NCI-H128 (cell line): ENCODE data around the gene TOGARAM2.

Source experiments
- DNase-seq: peaks from one replicate; lab custom pipeline; 2025; ENCODE audit not compliant: unreplicated experiment; lab: John Stamatoyannopoulos, UW

The TOGARAM2 gene

DNA sequence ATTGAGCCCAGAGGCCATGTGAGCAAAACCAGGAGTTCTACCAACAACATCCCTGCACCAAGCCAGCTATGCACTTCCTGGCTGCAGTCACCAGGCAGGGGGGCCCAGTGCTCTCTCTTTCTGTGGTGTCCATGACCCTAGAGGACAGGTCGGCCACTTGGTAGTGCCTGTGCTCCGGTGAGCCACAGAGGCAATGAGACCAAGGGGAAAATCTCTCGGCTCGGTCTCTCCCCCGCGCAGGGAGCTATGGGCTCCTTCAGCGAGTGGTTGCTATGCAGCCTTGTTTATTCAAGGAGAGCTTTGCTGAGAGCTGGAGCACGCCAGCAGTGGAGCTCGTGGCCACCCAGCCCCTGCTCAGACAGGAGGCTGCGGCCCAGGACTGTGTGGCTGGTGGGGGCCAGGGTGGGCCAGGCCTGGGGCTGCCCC is at the start of gene TOGARAM2:
Gene TOGARAM2 (plus strand): TSS at position 283 of the 426 bp plus-strand sequence. CDS start 13,537 bp downstream, outside the sequence.
- DNase-seq, result no peak

DNA sequence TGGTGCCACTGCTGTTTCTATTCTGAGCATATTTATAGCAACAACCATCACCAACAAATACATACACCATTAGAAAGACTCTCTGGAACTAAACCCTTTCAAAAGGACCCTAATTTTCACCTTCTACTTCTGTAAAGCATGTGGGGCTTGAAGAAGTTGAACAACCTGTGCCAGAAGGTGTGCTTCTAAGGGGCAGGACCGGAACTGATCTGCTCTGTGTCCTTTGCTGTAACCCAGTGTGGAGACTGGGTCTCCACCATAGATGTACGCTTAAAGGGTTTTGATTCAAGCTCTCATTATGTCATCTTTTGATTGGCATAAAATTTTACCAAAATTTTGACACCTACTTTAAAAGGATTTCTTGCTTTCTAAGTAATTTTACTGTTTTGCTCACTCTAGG is 46.3 kb upstream of the TOGARAM2 start:
- DNase-seq, result no peak

DNA sequence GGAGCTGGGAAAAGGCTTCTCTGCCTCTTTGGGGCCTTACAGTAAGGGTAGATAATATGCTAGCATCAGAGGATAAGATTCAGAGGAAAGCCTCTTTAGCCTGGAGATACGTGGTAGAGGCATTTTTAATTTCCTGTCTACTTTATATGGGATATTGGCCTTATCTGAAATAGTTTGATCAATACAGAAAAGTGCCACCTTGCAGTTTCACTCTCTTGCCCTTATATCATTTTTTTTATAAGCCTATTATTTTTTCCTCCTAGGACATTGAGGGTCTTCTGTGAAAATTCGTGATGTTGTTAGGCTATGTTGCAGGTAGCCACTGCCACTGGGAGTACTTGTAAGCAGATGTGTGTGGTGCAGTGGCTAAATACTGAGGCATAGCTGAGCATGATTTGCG is 40.1 kb upstream of the TOGARAM2 start:
- no peak for DNase-seq

DNA sequence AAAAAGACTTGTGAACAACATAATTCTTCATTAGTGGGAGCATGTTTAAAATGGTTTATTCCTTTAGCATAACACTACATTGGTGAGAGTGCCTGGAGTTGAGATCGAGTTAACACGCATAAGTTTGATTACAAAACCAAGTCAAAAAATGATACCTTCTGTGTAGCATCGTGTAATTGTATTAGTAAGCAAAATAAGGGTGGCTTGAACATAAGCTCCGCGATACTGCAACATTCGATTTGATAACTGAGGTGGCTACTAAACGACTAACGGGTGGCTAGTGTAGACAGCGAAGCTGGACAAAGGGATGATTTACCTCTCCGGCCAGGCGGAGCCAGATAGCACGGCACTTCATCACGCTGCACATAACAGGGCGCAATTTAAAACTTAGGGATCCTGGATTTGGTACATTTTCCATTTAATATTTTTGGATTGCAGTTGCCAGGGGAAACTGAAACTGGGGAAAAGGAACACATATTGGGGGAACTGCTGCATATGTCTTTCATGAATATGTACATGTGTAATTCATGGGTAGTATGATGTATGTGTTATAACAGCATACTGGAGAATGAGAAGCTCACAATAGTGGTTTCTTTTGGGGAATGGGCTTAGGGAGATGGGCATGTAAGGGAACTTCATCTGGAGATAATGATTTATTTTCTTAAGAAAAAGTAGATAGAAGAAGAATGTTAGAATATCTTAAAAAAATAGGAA is 36.4 kb upstream of the TOGARAM2 start:
- no peak for DNase-seq

DNA sequence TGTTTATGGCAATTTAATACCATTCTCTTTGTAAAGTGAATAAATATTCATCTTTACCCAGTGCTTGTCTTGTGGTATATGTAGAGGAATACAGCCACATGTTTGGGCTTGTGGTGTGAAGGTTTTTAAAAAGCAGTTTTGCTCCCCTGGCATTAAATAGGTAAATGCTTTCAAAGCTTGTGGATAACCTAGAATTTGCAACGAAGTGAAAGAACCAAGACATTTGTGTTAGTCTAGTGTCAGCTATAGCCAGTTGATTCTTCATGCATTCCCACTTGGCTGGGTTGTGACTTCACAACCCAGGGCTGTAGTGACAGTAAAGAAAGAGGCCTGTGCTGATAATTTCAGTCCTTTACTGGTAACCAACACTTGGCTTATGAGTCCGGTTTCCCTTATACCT is 32.9 kb upstream of the TOGARAM2 start:
- no peak for DNase-seq

DNA sequence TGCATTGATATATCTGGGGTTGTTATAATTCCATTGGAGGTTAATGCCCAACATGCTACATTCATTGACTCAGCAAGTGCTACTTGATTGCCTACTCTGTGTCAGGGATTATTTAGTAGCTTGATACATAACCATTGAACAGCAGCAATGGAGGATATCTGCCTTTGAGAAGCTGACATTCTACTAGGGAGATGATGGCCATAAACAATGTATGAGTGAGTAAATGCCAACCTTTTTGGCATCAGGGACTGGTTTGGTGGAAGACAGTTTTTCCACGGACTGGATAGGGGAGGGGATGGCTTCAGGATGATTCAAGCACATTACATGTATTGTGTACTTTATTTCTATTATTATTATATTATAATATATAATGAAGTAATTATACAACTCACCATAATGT is 31.9 kb upstream of the TOGARAM2 start:
- DNase-seq, result no peak

DNA sequence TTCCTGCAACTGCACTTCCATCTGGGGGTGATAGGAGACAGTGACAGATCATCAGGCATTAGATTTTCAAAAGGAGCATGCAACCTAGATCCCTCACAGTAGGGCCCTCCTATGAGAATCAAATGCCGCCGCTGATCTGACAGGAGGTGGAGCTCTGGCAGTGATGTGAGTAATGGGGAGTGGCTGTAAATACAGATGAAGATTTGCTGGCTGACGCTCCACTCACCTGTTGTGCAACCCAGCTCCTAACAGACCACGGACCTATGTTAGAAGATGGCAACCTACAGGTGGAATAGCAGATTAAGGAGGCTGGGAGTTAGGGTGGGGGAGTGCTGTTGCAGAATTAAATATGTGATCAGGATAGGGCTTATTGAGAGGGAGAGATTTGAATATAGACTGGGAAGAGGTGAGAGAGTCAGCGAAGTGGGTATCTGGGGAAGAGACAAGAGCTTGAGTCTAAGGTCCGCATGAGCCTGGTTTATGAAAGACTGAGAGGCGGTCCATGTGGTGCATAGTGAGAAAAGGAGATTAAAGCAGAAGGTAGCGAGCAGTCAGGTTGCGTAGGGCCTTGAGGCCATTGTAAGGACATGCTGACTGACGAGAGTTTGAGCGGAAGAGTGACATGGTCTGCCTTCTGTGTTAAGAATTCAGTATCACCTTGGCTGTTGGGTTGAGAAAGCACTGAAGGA is 31.3 kb upstream of the TOGARAM2 start:
- no peak for DNase-seq

DNA sequence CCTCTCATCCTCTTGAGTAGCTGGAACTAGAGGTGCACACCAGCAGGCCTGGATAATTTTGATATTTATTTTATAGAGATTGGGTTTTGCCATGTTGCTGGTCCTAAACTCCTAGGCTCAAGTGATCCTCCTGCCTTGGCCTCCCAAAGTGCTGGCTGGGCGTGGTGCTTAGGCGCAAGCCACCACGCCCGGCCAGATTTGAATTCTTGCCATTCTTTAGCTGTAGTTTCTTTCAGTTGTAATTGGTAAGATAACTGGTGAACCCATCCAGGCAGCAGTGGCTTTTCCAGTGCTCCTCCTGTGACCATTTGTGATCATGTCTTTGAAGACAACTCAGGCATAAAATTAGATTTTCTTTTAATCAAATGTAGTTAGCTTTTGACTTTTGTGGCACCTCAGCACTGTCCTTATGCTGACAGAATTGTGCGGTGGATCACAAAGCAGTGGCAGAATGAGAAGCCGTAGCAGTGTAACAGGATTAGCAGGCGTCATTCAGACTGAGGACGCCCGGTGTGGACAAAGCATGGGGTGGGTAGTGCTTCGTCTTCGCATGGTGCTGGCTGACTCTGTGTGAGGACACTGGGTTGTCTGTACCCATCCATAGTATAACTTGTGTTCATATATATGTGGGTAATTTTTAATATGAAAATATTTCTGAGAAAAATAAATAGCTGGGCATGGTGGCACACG is 30.0 kb upstream of the TOGARAM2 start:
- no peak for DNase-seq

DNA sequence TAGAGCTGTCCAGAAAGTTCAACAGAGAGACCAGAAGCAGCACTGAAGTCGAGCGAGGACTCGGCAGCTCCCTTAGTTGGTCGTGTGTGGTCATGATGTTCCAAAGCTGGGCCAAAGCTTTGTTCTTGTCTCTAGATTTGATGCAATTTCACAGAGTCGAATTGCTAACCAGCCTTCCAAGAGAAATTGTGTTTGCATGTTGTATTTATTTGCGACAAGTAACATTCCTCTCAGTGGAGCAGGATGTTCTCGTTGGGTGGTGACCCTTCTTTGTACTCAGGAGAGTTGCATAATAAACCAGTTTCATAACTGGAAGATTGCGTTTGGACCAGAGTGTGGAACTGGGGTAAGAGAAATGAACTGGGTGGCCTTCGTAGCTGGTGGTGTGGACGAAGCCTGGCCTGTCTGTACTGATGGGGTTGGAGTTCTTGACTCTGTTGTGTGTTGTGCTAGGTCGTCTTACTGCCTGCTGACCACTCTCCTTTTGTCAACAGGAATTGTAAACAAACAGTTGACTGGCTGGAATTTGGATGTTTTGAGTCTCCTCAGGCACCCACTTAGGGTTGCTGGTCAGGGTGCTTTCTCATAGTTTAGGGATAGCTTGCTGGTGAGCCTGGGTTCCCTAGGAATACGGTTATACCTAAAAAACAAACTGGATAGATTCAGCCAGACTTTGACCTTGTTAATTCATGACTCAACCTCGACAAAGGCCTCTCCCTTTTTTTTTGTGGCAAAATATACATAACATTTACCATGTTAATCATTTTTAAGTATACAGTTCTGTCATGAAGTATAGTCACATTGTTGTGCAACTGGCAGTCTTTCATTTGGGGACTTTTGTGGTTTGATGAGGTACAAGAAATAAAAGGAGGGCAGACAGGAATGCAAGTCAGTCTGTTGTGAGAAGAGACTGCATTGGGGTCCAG is 28.9 kb upstream of the TOGARAM2 start:
- DNase-seq, result no peak

DNA sequence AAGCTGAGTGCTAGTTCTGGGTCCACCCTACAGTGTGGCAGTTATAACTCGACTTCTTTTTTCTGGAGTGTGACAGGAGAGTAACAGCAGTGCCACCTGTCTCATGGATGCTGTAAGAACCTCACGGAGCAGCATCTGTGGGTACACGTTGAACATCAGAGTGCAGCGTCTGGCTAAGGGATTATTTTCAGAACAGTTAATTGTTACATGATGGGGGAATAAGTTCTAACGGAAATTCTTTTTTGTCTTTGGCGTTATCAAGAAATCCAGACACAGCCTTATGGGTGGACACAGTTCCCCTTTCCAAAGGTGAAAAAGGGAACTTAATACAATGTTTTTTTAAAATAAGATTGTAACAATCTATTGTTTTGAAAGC is 28.3 kb upstream of the TOGARAM2 start:
- no peak for DNase-seq

DNA sequence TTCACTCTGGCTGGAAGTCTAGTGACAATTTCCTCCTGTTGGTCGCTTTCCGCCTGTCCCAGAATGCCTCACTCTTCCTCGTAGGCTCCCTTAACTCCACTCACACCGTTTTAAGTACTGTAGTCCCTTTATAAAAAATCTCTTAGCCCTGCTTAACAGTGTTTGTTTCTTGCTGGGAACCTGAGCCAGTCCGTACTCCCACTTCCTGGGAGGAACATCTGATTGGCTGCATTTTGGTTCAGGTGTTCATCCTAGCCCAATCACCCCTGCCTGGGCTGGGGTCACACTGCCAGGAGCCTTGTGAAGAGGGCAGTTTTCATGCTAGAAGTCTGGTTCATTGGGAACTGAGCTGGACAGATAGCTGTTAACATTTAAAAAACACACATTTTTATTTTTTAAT is 25.6 kb upstream of the TOGARAM2 start:
- no peak for DNase-seq

DNA sequence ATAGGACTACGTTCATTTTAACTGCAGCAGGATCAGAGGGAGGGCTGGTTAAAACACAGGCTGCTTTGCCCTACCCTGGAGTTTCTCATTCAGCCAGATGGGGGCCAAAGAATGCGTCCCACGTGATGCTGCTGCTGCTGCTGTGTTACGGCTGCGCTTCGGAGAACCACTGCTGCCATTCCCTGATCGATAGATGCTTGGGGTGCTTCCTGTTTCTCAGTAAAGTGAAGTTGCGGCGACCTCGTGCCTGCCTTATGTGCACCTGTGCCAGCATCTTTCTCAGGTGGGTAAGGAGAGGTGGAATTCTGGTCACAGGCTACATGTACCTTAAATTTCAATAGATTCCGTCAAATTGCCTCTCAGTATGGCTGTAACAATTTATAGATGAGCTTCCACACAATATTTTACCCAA is 24.7 kb upstream of the TOGARAM2 start:
- no peak for DNase-seq

DNA sequence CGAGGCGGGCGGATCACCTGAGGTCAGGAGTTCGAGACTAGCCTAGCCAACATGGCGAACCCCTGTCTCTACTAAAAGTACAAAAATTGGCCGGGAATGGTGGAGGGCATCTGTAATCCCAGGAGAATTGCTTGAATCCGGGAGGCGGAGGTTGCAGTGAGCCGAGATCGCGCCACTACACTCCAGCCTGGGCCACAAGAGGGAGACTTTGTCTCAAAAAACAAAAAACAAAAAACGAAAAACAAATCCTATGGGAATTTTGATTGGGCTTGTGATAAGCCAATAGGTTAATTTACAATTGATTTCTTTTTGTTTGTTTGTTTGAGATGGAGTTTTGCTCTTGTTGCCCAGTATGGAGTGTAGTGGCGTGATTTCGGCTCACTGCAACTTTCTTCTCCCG is 24.2 kb upstream of the TOGARAM2 start:
- no peak for DNase-seq

DNA sequence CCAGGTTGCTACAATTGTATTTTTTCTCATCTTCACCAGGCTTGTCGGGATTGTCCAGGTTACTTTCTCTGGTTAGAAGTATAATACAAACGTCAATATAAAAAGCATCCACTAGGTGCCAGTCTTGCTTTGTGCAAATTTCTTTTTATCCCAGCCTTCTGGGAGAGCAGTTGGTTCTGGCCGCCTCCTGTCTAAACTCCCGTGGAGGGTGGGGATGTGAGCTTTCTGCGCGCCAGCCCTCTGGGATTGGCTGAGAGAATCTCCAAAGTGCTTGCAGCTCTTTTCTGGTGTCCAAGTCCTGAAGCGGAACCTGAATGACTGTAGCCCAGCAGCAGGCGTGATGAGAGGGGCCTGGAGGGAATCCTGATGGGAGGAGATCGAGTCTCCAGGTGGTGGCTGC is 22.4 kb upstream of the TOGARAM2 start:
- DNase-seq, result peak; percentile 61

DNA sequence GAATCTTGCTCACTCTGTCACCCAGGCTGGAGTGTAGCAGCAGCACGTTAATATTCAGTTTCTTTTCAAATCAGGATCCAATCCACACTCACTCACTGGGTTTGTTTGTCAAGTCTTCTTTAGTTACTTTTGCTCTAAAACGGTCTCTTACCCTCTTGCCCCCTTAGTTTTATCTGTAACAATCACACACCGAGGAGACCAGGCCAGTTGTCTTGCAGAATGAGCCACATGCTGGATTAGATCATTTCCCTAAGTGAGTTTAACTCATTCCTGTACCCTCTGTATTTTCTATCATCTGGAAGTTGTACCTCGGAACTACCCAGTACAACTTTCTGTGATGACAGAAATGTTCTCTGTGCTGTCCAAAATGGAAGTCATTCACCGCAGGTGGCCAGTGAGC is 20.7 kb upstream of the TOGARAM2 start:
- DNase-seq, result no peak

DNA sequence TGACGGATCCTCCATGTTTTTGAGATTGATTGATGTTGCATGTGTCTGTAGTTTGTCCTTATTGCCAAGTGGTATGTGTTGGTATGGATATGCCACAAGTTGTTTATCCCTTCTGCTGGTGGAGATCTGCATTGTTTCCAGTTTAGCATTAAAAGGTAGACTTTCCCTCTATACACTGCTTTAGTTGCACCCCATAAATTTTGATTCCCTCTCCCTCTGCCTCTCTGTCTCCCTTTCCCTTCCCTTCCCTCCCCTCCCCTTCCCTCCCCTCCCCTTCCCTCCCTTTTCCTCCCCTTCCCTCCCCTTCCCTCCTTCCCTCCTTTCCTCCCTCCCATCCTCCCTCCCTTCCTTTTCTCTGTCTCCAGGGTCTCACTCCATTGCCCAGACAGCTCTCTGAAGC is 18.6 kb upstream of the TOGARAM2 start:
- DNase-seq, result no peak

DNA sequence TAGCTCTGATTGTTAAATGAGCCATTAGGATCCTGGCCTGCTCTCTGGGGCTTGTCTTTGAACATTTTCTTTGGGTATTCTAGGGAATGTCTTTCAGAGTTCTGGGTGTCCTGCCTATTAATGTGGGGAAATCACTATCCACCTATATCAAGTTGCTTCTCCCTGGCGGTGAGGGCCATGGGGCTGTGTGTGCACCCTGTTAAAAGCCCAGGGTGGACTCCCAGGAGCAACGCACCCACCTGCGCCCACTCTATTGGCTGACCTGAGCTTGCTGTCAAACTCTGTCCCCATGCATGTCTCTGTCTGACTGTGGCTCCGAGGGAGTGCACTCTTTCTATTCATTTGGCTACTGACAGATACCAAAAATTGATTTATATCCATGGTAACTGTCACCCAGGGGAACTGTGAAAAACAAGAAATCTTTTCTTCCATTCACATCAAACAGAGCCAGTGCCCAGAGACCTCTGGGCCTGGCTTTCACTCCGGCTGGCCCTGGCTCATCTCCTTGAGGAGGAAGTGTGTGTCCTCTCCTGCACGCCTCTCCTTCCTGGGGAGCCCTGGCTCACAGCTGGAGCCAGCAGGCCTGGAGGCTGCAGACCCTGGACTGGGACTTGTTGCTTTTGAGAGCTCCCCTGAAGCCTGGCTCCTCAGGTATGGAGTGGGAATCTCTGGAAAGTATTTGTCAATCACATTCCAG is 10.5 kb upstream of the TOGARAM2 start:
- DNase-seq, result no peak

DNA sequence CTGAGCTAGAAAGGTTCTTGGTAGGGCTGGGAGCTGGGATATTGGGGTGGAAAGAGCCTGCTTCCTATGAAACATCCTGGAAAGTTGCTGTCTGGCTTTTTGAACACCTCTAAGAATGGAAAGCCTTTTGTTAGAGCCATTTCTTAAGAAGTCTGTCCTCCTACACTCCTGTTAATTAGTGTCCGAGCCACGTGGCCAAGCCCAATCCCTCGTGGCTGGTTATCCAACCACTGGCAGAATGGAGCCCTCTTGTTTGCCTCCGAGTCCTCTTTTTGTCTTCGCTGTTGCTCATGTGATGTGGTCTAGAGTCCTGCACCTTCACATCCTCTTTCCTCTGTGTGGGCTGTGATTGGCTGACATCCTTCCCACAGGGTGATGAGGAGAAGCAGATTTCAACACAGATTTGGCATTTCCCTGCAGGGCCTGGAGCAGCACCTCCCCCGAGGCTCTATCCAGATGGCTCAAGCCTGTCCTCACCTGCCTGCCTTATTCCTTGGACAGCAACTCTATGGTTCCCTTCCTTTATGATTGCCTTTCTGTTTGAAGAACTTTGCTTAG is 8.2 kb upstream of the TOGARAM2 start:
- DNase-seq, result no peak

DNA sequence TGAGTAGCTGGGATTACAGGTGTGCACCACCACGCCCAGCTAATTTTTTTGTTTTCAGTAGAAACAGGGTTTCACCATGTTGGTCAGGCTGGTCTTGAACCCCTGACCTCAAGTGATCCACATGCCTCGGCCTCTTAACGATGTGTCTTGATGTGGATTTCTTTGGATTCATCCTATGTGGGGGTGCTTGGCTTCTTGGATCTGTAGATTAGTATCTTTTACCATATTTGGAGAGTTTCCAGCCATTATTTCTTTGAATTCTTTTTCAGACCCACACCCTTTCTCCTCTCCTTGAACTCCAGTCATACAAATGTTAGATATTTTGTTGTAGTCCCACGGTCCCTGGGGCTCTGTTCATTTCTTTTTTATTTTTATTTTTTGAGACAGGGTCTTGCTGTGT is 6.8 kb upstream of the TOGARAM2 start:
- no peak for DNase-seq

DNA sequence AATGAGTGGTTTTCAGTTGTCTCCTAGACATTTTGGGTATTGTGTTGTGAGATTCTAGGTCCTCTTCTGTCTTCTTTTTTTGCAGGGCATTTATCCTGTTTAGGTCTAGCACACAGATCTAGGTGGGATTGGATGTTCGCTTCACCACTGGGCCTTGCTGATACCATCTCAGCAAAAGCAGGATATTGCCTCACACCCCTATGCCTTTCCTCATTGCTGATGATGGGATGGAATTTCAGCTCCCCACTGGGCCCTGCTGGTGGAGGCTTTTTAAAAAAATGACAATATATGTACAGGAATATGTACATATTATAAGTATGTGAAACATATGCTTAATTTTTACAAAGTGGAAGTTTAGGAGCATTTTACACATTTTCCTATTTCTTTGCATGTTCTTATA is 5.4 kb upstream of the TOGARAM2 start:
- DNase-seq, result no peak
